EH (cell line): ENCODE results near the gene CCDC194.
A peak's percentile ranks its signal among the peaks of the same experiment; 100 is the strongest.

Source experiments
- DNase-seq: peaks from one replicate; pipeline ENCODE4 v3.0.0-alpha.2; 2015; ENCODE audit warnings: low read depth

Gene CCDC194

DNA sequence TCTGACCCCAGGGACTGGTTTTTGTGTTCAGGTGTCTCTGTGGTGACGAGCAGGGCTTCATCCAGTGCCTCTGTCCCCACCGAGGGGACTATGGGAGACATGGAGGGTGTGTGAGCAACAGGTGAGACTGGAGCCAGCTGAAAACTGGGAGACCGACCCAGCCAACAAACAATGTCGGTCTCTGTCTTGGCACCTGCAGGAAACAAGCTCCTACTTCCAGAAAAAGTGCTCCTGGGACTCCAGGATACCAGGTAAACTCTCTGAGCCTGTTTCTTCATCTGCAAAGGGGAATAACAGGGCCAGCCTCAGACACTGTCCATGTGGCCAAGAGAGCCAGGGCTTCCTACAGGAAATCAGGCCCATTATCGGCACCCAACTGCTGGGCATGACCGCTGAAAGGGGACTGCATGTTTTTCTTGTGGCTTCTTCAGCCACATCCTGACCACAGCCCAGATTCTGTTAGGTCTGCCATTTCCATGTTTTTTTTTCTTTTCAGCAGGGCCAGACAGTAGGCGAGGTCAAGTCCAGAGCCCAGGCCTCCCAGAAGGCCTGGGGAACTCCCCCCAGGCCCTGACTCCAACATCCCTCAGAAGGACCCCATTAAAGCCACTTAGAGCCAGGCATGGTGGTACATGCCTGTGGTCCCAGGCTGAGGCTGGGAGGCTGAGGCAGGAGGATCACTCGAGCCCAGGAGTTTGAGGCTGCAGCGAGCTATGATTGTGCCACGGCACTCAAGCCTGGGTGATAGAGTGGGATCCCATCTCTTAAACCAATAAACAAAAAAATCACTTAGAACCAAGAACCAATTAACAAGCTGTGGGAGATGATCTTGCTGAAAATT is 12.3 kb upstream of the CCDC194 start:
- peak; percentile 79 for DNase-seq

DNA sequence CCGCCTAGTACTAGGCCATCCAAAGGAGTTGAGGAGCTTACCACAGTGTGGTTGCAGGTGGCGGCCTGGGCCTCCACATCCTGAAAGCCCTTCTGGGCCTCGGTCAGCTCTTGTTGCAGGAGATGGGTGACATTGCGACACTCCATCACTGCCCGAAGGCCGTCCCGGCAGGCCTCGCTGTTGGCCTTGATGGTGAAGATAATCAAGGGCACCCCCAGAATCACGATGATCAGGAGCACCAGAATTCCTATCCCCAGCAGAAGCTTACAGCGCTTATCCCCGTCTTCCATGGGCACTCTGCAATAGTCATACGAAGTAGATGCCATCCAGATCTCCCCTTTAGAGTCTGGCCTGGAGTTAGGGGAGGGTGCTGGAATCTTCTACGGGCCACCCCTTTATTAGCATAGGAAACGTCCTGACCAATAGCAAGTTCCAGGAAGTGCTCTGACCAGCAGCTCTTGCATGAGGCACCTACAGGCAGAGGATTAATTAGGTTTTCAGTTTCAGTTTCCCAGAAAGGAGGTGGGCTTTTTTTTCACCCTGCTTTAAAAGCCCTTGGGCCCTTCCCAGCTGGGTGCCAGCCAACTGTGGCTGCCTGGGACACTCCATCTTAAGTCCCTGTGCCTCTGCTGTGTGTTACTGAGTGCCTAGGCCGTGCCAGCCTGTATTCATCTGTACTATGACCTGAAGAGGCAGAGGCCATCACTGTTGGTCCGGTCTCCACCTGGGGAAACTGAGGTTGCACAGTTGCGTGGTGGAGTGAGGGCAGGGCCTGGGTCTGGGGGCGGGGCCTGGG is 11.5 kb upstream of the CCDC194 start, which contains the start of gene BST2:
Gene BST2, minus strand, starts transcription at position 381 of the 796 bp plus-strand sequence. Its CDS starts 55 bp downstream, at position 326.
- peak; percentile 77 for DNase-seq

DNA sequence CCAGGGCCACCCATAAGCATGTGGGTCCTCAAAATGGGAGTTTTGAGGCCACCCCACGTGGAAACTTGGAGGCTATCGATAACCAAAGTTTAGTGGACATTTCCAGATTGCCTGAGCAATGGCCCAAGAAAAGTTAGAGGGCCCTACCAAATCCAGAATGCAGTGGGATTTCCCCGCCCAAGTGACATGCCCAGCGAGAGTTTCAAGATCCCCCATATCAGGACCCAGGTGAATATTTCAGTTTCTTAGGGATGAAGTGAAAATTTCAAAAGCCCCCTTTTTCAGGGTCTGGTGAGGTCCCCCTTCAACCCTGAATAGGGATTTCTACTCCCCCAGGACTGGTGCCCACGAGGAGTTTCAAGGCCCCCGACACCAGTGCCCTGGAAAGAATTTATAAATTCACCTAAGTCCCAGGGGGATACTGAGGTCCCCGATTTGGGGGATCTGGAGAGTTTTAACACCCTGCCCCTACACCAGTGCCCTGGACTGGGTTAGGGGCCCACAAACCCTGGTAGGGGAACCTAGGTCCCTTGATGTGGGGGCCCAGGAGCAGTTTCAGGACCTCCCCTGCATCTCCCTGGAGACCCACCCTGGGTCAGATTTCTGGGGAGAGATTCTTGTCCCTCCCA is 10.7 kb upstream of the CCDC194 start:
- DNase-seq, result no peak

DNA sequence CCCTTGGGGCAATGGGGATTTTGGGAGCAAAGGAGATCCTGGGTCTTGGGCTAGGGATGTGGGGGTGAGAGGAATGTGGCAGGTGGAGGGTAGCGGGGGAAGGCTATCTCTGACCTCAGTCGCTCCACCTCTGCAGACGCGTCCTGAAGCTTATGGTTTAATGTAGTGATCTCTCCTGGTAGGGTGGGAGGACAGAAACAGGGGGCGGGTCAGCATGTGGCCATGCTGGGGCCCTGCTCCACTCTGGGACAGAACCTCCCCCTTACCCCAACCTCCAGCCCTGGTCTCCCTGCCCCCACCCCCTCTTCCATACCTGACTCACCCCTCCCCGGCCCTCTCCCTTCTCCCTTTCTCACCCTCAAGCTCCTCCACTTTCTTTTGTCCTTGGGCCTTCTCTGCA is 10.0 kb upstream of the CCDC194 start:
- DNase-seq, result no peak

DNA sequence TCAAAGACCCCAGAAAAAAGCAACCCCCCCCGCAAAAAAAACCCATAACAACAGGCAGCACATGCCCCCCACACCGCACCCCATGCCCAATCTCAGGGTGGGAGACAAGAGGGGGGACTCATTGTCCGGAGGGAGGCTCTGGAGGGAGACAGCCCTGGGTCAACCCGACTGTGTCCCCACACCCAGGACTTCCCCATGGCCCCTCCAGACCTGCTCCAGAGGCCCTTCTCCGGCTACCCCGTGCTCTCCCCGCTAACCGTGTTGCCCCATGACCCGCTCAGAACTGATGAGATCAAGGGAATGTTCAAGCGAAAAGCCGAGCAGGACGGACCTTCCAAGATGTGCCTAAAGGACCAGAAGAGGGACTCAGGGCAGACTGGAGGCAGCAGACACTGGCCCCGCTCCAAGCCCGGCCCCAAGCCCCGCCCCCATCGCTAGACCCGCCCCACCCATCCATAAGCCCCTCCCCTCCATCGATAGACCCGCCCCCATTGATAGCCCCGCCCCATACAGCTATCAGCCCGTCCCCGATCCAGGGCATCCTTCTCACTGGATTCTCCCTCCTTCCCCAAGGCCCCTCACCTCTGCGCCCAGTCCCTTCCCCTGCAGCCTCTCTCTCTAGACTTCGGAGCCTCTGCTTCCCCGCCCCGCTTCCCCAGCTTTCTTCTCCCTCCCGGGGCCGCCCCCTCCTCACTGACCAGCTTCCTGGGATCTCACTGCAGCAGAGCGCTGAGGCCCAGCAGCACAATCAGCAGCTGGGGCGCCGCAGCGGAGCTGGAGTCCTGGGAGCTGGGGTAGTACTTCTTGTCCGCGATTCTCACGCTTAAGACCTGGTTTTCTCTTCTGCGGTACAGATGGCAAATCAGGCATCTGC is 9.2 kb upstream of the CCDC194 start:
- DNase-seq, result no peak

DNA sequence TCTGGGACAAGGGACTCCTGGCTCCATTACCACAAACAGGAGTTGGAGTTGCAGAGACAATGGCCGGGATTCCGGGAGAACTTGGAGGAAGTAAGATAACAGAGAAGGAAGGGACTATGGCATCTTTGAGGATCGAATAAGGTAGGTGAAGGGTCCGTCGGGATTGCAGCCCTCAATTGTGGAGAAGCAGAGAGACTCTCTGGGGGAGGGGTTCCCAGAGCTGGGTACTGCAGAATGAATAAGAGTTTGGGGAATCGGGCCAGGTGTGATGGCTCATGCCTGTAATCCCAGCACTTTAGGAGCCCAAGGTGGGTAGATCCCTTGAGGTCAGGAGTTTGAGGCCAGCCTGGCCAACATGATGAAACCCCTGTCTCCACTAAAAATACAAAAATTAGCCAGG is 7.6 kb upstream of the CCDC194 start:
- no peak for DNase-seq

DNA sequence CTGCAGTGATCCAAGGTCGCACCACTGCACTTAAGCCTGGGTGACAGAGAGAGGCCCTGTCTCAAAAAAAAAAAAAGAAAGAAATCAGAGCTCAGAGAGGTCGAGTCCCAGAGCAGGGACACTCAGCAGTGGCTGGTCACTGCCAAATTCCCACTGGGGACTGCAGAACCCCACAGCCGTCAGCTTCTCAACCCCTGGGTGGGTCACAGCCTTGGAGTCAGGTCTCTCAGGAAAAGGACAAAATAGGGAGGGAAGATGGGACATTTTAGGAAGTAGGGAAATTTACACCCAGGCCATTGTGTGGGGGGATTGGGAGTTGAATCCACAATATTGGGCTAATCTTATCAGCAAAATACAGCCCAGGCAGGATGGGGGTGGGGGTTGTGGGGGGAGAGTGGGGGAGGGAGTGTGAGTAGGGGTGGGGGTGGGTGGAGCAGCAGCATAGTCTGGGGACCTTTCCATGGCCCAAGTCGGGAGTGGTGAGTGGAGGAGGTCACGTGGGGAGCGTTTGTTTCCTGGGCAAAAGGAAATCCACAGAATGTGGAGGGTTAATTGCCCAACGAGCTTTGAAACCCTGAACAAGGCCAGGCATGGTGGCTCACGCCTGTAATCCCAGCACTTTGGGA is 5.0 kb upstream of the CCDC194 start:
- no peak for DNase-seq

DNA sequence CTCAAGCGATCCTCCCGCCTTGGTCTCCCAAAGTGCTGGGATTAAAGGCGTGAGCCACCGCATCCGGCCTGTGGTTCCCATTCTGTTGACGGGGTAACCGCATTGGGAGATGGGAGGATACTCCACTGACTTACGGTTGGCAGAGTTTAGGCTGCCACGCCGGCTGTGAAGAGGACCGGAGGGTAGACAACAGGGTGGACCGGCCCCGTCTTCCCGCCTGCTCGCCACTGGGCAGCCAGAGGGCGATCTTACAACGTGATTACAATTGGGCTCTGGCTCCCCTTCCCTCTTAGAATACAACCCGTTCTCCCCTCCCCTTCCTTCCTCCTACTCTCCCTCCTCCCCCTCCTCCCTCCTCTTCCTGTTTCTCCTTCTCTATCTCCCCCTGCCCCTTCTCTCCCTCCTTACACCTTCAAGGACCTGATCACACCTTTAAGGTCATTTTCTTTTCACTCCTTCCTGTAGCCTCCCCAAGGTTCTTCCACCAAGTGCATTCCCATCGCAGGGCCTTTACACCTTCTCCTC is 957 bp upstream of the CCDC194 start:
- peak; percentile 73 for DNase-seq

DNA sequence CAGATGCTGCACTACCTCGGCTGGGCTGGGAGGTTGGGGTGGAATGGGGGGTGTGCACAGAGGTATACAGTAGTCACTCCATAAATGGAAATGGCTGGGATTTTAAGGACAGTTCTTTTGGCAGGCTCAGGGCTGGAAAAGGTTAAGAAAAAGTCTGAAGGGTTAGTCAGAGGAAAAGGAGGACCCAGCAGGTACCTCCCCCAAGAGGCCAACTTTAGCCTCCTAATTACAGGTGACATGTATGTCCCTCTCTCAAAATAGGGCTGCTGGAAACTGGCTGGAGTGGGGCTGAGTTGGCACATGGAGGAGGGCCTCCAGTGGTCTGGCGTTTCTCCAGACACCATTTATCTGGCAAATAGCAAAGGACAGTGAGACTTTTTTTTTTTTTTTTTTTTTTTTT is 994 bp downstream of the CCDC194 start:
- DNase-seq, result peak; percentile 44

DNA sequence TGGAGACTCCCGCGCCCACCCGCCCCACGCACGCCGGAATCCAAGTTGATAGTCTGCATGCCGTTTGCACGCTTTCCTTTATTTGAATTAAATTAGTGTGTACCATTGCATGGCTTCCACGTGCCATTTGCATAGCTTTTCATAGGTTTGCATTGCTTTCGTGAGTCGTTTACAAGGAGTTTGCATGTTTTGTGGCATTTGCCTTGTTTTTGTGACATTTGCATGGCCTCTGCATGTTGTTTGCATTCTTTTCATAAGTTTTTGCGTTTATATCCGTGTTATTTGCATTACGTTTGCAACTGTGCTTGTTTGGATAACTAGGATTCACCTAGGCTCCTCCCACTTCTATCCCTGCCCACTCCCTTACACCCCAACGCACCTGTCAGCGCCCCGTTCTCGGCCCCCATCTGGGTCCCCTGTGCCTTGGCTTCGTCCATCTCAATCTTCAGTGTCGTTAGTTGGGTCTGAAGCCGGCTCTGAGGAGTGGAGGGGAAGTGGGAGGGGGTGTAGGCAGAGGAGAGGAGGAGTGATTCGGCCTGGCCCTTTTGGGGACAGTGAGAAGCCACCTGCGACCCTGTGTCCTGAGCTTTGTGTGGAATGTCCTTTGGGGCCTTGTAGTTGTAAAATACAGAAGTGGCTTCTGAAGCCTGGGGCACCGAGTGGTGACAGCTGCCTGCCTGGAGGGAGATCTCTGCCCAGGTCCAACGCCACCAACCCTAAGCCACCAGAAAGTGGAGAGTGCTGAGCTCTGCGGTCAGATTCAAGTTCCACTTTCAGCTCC is 2.4 kb downstream of the CCDC194 start:
- no peak for DNase-seq

DNA sequence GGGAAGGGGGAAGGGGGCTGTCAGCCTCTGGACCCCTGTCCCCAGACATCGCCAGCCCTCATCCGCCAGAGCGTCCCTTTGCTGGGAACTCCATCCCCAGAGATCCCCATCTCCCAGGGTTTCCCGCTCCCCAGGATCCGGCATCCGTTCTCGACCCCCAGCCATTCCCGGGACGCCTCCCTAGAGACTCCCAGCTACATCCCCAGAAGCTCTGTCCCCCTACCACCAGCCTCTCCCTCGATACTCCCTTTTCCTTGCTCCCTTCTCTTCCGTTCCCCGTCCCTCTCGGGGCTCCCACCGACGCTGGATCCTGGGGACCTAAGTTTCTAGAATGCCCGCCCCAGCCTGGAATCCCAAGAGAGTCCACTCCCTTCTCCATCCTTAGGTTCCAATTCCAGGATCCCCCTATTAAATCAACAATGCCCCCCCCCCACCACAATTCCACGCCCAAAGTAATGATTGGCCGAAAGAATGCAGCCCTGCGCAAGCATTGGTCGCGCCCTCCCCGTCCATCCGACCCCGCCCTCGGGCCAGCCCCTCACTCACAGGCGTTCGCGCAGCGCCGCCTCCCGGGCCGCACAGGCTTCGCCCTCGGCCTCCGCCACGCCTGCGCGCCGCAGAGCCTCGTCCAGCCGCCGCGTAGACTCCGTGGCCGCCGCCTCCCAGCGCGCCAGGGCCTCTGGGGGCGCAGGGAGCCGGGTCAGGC is 3.2 kb downstream of the CCDC194 start:
- peak; percentile 93 for DNase-seq

DNA sequence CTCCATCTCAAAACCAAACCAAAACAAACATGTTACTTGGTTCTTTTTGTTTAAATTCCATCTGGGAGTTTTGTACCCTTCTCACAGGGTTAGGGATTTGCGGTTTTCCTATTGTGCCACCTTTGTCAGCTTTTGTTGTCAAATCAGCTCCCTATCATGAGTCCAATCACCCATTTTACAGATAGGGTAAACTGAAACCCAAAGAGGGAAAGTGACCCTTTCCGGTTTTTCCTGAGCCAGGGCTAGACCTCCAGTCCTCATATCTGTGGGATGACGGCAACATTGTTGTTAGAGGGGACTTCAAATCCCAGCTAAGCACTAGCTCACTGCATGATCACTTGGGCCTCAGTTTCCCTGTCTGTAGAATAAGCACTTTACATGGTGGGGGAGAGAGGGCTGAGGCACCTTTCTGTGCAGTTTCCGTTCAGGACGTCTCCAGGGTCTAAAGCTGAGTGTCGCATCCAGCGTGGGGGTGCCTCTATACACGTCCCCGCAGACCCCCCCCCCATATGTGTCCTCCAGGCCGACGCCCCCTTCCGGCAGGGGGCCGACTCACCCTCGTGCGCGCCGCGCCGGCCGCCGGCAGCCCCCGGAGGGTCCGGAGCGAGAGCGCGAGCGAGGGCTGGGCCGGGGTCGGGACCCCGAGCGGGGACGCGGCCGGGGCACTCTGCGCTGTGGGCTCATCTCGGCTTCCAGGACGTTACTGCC is 3.9 kb downstream of the CCDC194 start:
- no peak for DNase-seq

DNA sequence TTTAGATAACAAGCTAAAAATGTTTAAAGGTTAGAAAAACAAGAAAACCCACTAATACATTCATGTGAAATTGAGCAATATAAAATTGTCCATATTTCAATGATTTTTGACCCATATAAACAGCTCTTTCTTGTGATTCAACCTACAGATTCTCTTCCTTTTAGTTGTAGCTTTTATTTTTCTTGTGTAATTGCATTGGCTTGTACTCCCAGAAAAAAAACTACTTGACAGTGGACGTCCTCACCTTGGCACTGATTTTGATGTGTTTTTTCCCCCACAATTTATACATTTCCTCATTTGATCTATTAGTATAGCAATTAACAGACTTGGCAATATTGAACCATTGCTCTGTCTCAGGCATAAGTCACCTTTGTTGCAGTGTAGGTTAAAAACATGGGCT is 4.7 kb downstream of the CCDC194 start:
- DNase-seq, result no peak

DNA sequence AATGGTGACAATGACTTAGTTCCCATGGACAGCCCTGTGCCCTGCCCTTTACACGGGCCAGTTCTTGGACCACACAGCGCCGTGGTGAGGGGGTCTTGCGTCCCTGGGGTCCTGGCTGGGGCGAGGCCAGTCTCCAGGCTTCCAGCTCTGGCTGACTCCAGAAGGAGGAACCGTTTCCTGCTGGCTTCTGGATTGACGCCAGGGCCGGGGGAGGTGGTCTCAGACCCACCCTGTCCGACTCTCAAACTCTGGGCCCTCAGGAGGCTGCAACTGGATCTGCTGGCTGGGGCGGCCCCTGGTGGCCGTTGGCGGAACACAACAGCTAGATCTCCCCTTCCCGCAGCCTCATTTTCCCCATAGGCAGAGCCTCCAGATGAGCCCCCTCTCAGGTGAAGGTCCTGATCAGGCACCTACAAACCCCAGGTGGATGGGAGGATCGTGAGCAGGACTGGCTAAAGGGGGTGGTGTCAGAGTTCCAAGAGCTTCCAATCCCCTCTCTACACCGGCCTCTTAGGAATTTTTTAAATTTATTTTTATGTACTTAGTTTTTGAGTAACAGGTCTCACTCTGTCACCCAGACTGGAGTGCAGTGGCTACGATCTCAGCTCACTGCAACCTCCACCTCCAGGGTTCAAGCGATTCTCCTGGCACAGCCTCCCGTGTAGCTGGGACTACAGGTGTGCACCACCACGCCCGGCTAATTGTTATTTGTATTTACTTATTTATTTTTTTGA is 8.0 kb downstream of the CCDC194 start:
- peak; percentile 62 for DNase-seq

DNA sequence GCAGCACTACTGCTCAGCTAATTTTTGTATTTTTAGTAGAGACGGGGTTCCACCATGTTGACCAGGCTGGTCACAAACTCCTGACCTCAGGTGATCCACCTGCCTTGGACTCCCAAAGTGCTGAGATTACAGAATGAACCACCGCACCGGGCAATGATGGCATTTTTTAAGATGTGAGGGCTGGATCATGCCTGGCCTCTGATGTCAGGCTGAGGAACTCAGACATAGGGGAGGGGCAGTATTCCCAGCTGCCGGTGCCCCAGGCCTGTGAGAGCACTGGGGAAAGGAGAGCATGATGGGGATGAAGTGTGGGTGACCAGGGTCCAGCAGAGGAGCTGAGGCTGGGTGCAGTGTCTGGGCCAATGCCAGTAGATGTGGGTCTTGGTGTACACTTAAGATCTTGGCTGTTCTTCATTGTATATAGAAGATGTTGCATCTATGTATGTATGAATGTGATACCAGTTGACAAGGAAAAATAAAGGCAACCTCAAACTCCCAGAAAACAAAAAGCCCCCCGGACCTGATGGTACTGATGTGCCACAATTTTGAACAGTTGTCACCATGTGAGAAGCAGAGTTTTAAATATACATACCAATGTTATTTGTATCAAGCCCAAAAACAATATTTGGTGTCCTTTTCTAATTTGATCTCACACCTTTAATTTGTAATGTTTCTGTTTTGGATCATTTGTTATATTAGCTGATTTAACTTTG is 13.4 kb downstream of the CCDC194 start:
- DNase-seq, result no peak

DNA sequence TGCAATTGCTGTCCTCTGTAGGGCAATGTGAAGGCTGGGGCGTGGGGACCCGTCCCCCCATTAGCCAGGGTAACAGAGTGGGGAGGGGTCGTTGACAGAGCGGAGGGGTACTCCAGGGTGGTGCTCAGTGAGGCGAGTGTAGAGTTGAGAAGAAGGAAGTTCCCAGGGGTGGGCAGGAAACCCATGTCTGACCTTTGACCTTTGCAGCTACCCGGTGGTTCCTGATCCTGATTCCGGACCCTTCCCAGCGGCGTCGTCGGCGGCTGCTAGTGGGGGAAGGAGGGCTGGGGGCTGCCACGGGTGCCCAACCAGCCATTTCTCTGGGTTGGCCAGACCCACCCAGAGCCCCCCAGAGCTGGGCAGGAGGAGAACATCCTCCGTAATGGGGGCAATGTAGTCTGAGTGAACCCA is 14.8 kb downstream of the CCDC194 start:
- DNase-seq, result no peak

DNA sequence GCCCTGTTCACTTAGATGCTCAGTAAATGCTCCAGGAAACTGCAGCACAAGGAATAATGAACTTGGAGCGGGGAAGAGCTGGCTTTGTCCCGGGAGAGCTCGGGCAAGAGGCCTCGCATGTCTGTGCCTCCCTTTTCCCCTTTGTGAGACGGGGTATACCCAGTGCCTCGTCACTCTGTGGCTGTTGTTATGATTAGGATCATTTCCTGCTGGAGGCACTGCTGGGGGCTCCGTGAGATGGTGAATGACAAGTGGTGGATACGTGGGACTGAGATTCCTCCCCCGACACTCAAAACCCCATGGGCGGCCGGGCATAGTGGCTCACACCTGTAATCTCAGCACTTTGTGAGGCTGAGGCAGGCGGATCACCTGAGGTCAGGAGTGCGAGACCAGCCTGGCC is 15.7 kb downstream of the CCDC194 start:
- DNase-seq, result no peak
